H9 (cell line): ENCODE results near the gene AGO1. TPM values are rescaled to one million over a fixed set of nuclear protein-coding genes. Genes with fewer than 3 reads are reported as not detected.

Experiments
- DNase-seq: peaks from one replicate; pipeline ENCODE4 v3.0.0-alpha.2; 2017
- H2AFZ ChIP-seq: one replicate; pipeline ENCODE4 v1.6.1; 2013; ENCODE audit warnings: mild to moderate bottlenecking, low read length, control low read depth, moderate library complexity
- H2AK5ac ChIP-seq: 2 replicates; pipeline ENCODE4 v1.6.1; 2013; ENCODE audit warnings: low read length, control low read depth, mixed read lengths; ENCODE audit not compliant: insufficient read length
- H2BK120ac ChIP-seq: one replicate; pipeline ENCODE4 v1.6.1; 2013; ENCODE audit warnings: low read depth, mild to moderate bottlenecking, low read length, control low read depth, inconsistent platforms; ENCODE audit not compliant: poor library complexity, severe bottlenecking
- H2BK12ac ChIP-seq: 2 replicates; pipeline ENCODE4 v1.6.1; 2013; ENCODE audit warnings: low read length, control low read depth, mixed read lengths, low read depth; ENCODE audit not compliant: insufficient read length
- H2BK15ac ChIP-seq: 2 replicates; pipeline ENCODE4 v1.6.1; 2013; ENCODE audit warnings: low read depth, low read length, control low read depth
- H2BK20ac ChIP-seq: one replicate; pipeline ENCODE4 v1.6.1; 2013; ENCODE audit warnings: low read depth, mild to moderate bottlenecking, low read length, control low read depth, inconsistent platforms; ENCODE audit not compliant: poor library complexity, severe bottlenecking
- H2BK5ac ChIP-seq: 2 replicates; pipeline ENCODE4 v1.6.1; 2013; ENCODE audit warnings: low read length, control low read depth, mixed read lengths; ENCODE audit not compliant: insufficient read length
- H3K14ac ChIP-seq: 2 replicates; pipeline ENCODE4 v1.6.1; 2013; ENCODE audit warnings: low read length, control low read depth; ENCODE audit not compliant: insufficient read depth
- H3K18ac ChIP-seq: 2 replicates; pipeline ENCODE4 v1.6.1; 2013; ENCODE audit warnings: low read depth, mild to moderate bottlenecking, mixed read lengths, low read length, control low read depth; ENCODE audit not compliant: insufficient read length
- H3K23ac ChIP-seq: 2 replicates; pipeline ENCODE4 v1.6.1; 2013; ENCODE audit warnings: low read length, control low read depth, mixed read lengths, low read depth; ENCODE audit not compliant: insufficient read length
- H3K23me2 ChIP-seq: 2 replicates; pipeline ENCODE4 v1.6.1; 2013; ENCODE audit warnings: low read depth, mild to moderate bottlenecking, mixed read lengths, low read length, control low read depth; ENCODE audit not compliant: insufficient read length, poor library complexity, severe bottlenecking
- H3K27ac ChIP-seq: 2 replicates; pipeline ENCODE4 v1.5.1; 2013; ENCODE audit warnings: low read length, control low read depth, mixed read lengths, low read depth; ENCODE audit not compliant: insufficient read length
- H3K27me3 ChIP-seq: 2 replicates; pipeline ENCODE4 v1.6.1; 2013; ENCODE audit warnings: low read length, control low read depth, inconsistent platforms; ENCODE audit not compliant: insufficient read depth
- H3K4ac ChIP-seq: 2 replicates; pipeline ENCODE4 v1.6.1; 2013; ENCODE audit warnings: low read depth, mild to moderate bottlenecking, control low read depth, inconsistent platforms, low read length, moderate library complexity
- H3K4me1 ChIP-seq: 2 replicates; pipeline ENCODE4 v1.6.1; 2013; ENCODE audit warnings: low read length, control low read depth, inconsistent platforms; ENCODE audit not compliant: insufficient read depth
- H3K4me2 ChIP-seq: 2 replicates; pipeline ENCODE4 v1.6.1; 2013; ENCODE audit warnings: low read length, control low read depth, mixed read lengths; ENCODE audit not compliant: insufficient read length, insufficient read depth
- H3K56ac ChIP-seq: 2 replicates; pipeline ENCODE4 v1.6.1; 2013; ENCODE audit warnings: low read depth, mild to moderate bottlenecking, mixed read lengths, low read length, control low read depth; ENCODE audit not compliant: insufficient read length
- H3K79me1 ChIP-seq: 2 replicates; pipeline ENCODE4 v1.6.1; 2013; ENCODE audit warnings: low read depth, mild to moderate bottlenecking, moderate library complexity, low read length, control low read depth, inconsistent platforms; ENCODE audit not compliant: insufficient read depth, poor library complexity, severe bottlenecking
- H3K79me2 ChIP-seq: 2 replicates; pipeline ENCODE4 v1.6.1; 2013; ENCODE audit warnings: low read length, control low read depth, inconsistent platforms; ENCODE audit not compliant: insufficient read depth
- H3K9ac ChIP-seq: 2 replicates; pipeline ENCODE4 v1.6.1; 2013; ENCODE audit warnings: low read length, control low read depth, mixed read lengths; ENCODE audit not compliant: insufficient read length; ENCODE audit errors: extremely low read depth
- H3K9me3 ChIP-seq: one replicate; pipeline ENCODE4 v1.6.1; 2013; ENCODE audit warnings: low read depth, low read length, inconsistent platforms; ENCODE audit not compliant: control insufficient read depth
- H3T11ph ChIP-seq: one replicate; pipeline ENCODE4 v1.6.1; 2013; ENCODE audit warnings: mild to moderate bottlenecking, low read length, control low read depth, inconsistent platforms
- H4K20me1 ChIP-seq: one replicate; pipeline ENCODE4 v1.6.1; 2013; ENCODE audit not compliant: control insufficient read depth, insufficient read length, insufficient read depth
- H4K5ac ChIP-seq: 2 replicates; pipeline ENCODE4 v1.6.1; 2013; ENCODE audit warnings: low read depth, mild to moderate bottlenecking, mixed read lengths, low read length, control low read depth; ENCODE audit not compliant: insufficient read length
- H4K8ac ChIP-seq: replicated peaks from 2 replicates; pipeline ENCODE4 v1.6.1; 2013; ENCODE audit warnings: low read length, control low read depth, mixed read lengths, low read depth; ENCODE audit not compliant: insufficient read length
- H4K91ac ChIP-seq: 2 replicates; pipeline ENCODE4 v1.6.1; 2013; ENCODE audit warnings: low read depth, mild to moderate bottlenecking, moderate library complexity, mixed read lengths, low read length, control low read depth; ENCODE audit not compliant: insufficient read length
- H3K27ac Mint-ChIP-seq, 3 experiments: 2 replicates in 2 of 3; 3 replicates in 1 of 3; pipeline ENCODE4 v1.8.0; 2020 to 2021; ENCODE audit warnings: mixed read lengths in 3 of 3, mild to moderate bottlenecking in 1 of 3, moderate library complexity in 1 of 3
- H3K27me3 Mint-ChIP-seq: 2 replicates; pipeline ENCODE4 v1.8.0; 2021; ENCODE audit warnings: low read depth, mild to moderate bottlenecking, moderate library complexity, mixed read lengths
- H3K36me3 Mint-ChIP-seq, 3 experiments: 2 replicates in 2 of 3; 3 replicates in 1 of 3; pipeline ENCODE4 v1.8.0; 2020 to 2021; ENCODE audit warnings: low read depth in 3 of 3, mixed read lengths in 3 of 3; ENCODE audit not compliant: insufficient read depth in 1 of 3
- H3K4me1 Mint-ChIP-seq, 2 experiments: 2 replicates each; pipeline ENCODE4 v1.8.0; 2020; ENCODE audit warnings: mixed read lengths in 2 of 2
- H3K4me3 Mint-ChIP-seq, 2 experiments: 2 replicates in 1 of 2; 3 replicates in 1 of 2; pipeline ENCODE4 v1.8.0; 2020 to 2021; ENCODE audit warnings: mild to moderate bottlenecking in 2 of 2, mixed read lengths in 2 of 2, moderate library complexity in 1 of 2
- H3K9me3 Mint-ChIP-seq, 2 experiments: 2 replicates in 1 of 2; 3 replicates in 1 of 2; pipeline ENCODE4 v1.8.0; 2020; ENCODE audit warnings: mild to moderate bottlenecking in 2 of 2, mixed read lengths in 2 of 2, moderate library complexity in 1 of 2
- CTCF ChIP-seq: fragments of 200-600 bp; sonication (generic); conservative IDR thresholded peaks from 3 replicates; pipeline ENCODE4 v1.8.0; 2021; ENCODE audit warnings: antibody characterized with exemption, mild to moderate bottlenecking
- WGBS: extraction: QIAGEN DNeasy Blood & Tissue Kit; methylation state at CpG from one replicate; pipeline ENCODE4 v1.1.7; 2013; ENCODE audit warnings: missing lambda C conversion rate, low lambda C conversion rate, mixed read lengths; ENCODE audit not compliant: insufficient read length; ENCODE audit errors: extremely low coverage; 5-methylcytosine and 5-hydroxymethylcytosine counted together
- total RNA-seq: library from RNA; stranded (reverse); gene quantifications from 2 replicates; pipeline ENCODE4 v1.2.1, GENCODE V29; 2021

AGO1 gene
- total RNA-seq, 1 experiment from 2014 or later, result 74.2 TPM

- Mint-ChIP-seq H3K4me1 (no peaks in the 10 kb centered on the region), H3K4me3 (no peak overlapping the region), H3K27me3 (no peaks in the 10 kb centered on the region), H3K36me3 (peaks cover 11 to 51% (median 49%) of the 10 kb centered on the region in 3 experiments; a peak in 6 of 7 replicates), H3K9me3 (no peaks in the 10 kb centered on the region), H3K27ac (no peak overlapping the region; a peak in 1 of 7 replicates)
- Histone ChIP-seq H4K91ac (no peak overlapping the region), H2AK5ac (no peak overlapping the region), H4K20me1 (no peaks in the 10 kb centered on the region), H3K79me1 (no peaks in the 10 kb centered on the region), H3K23ac (no peak overlapping the region), H3T11ph (no peak overlapping the region), H3K79me2 (peaks cover 1% of the 10 kb centered on the region; the same call in 1 of the 2 replicates), H2BK20ac (no peak overlapping the region), H3K4ac (no peak overlapping the region), H2BK5ac (no peak overlapping the region), H3K9me3 (no peaks in the 10 kb centered on the region), H3K27ac (no peak overlapping the region), H3K4me2 (no peak overlapping the region), H3K14ac (no peak overlapping the region), H2BK12ac (no peak overlapping the region), H3K56ac (no peak overlapping the region), H4K8ac (no peak overlapping the region), H3K9ac (no peak overlapping the region), H3K18ac (no peak overlapping the region), H4K5ac (no peak overlapping the region), H2BK120ac (no peak overlapping the region), H3K23me2 (no peaks in the 10 kb centered on the region), H3K27me3 (no peaks in the 10 kb centered on the region), H2BK15ac (no peak overlapping the region), H3K4me1 (no peaks in the 10 kb centered on the region), H2AFZ (no peak overlapping the region)
- TF ChIP-seq CTCF, result no peak
- DNase-seq, result no peak
- no CpG with 5 or more reads among the region's 1 CpG for WGBS
Measured at GRCh38 chr1:35836734-35837133, 46.3 kb upstream of the AGO1 start.
